Loucy (cell line): ENCODE data around the gene RIPK4.

Experiments used
- CTCF ChIP-seq: fragments of 200-600 bp; sonication (generic); conservative IDR thresholded peaks from 2 replicates; pipeline ENCODE4 v1.5.1; 2014; ENCODE audit warnings: mild to moderate bottlenecking, antibody characterized with exemption, low read length
- EZH2phosphoT487 ChIP-seq: fragments of 200-600 bp; IDR thresholded peaks from 2 replicates; pipeline ENCODE4 v1.6.1; 2018; ENCODE audit warnings: antibody characterized with exemption, mild to moderate bottlenecking, moderate library complexity, borderline replicate concordance

- TF ChIP-seq CTCF (no peak), EZH2phosphoT487 (no peak)
These were observed 12.8 kb upstream of the RIPK4 start for GRCh38 chr21:41779659-41780058.
